ENCODE measurements around the gene OR6J1. TPM values are rescaled to one million over a fixed set of nuclear protein-coding genes. Genes with fewer than 3 reads are reported as not detected.

OR6J1 gene
- total and polyA plus RNA-seq, 2 of the 13 experiments (the other 11 are each of a cell fraction or from before 2014, with no cell fraction given): not detected

GRCh38 chr14:22599349-22599748 lies 44.8 kb downstream of the OR6J1 start (continued):
- TF ChIP-seq DZIP1 (CRISPR knock-in tag; IDR thresholded peaks at IDR 0.05) (no peak), GZF1 (CRISPR knock-in tag; IDR thresholded peaks at IDR 0.05) (no peak), ZNF362 (CRISPR knock-in tag; IDR thresholded peaks at IDR 0.05; ENCODE audit: borderline replicate concordance) (no peak), RERE (CRISPR knock-in tag; IDR thresholded peaks at IDR 0.05; ENCODE audit: low read depth) (no peak), CBFB (CRISPR knock-in tag; IDR thresholded peaks at IDR 0.05) (0 out of 2 replicates have a peak, but pooled peaks have one; percentile 21), SATB2 (CRISPR knock-in tag; IDR thresholded peaks at IDR 0.05) (no peak), FOXA1 (IDR thresholded peaks at IDR 0.05) (no peak), FOXA1 (CRISPR knock-in tag; IDR thresholded peaks at IDR 0.05) (no peak), ZNF547 (CRISPR knock-in tag; IDR thresholded peaks at IDR 0.05) (no peak), RORA (CRISPR knock-in tag; IDR thresholded peaks at IDR 0.05) (no peak), ZBTB39 (CRISPR knock-in tag; IDR thresholded peaks at IDR 0.05) (no peak), SRY (CRISPR knock-in tag; IDR thresholded peaks at IDR 0.05) (no peak), NFATC3 (CRISPR knock-in tag; IDR thresholded peaks at IDR 0.05) (no peak), ZNF326 (CRISPR knock-in tag; IDR thresholded peaks at IDR 0.05; ENCODE audit: borderline replicate concordance) (no peak), ZNF713 (CRISPR knock-in tag; IDR thresholded peaks at IDR 0.05) (no peak), ZNF724P (CRISPR knock-in tag; IDR thresholded peaks at IDR 0.05; ENCODE audit: borderline replicate concordance) (no peak), HHEX (CRISPR knock-in tag; IDR thresholded peaks at IDR 0.05) (no peak), MTERF4 (CRISPR knock-in tag; IDR thresholded peaks at IDR 0.05) (peak; percentile 59; the same call in 1 of the 2 replicates), HNRNPLL (IDR thresholded peaks at IDR 0.05; ENCODE audit: low read depth, low read length, poor library complexity, severe bottlenecking) (no peak)
